HUES48 (cell line): ENCODE measurements around the gene FMC1.
"Not testable (repeated sequence)": the region's sequence is repeated elsewhere in the genome, so short reads cannot be mapped to it uniquely, and the experiment has no call there.

Experiments
- H3K27ac ChIP-seq: one replicate; pipeline ENCODE4 v1.7.0; 2013; ENCODE audit warnings: low read depth, low read length, inconsistent platforms
- H3K27me3 ChIP-seq: 2 replicates; pipeline ENCODE4 v1.6.1; 2013; ENCODE audit warnings: mild to moderate bottlenecking, low read length; ENCODE audit not compliant: control insufficient read depth, insufficient read depth
- H3K36me3 ChIP-seq: 2 replicates; pipeline ENCODE4 v1.6.1; 2013; ENCODE audit warnings: low read length; ENCODE audit not compliant: control insufficient read depth, insufficient read depth
- H3K4me1 ChIP-seq: 2 replicates; pipeline ENCODE4 v1.6.1; 2013; ENCODE audit warnings: mild to moderate bottlenecking, low read length; ENCODE audit not compliant: control insufficient read depth, insufficient read depth
- H3K4me3 ChIP-seq: 2 replicates; pipeline ENCODE4 v1.5.1; 2013; ENCODE audit warnings: mild to moderate bottlenecking, low read depth, low read length
- H3K9ac ChIP-seq: 2 replicates; pipeline ENCODE4 v1.6.1; 2013; ENCODE audit warnings: mild to moderate bottlenecking, low read depth, low read length, moderate library complexity
- H3K9me3 ChIP-seq: 2 replicates; pipeline ENCODE4 v1.6.1; 2013; ENCODE audit warnings: low read length; ENCODE audit not compliant: control insufficient read depth, insufficient read depth

FMC1 gene

DNA sequence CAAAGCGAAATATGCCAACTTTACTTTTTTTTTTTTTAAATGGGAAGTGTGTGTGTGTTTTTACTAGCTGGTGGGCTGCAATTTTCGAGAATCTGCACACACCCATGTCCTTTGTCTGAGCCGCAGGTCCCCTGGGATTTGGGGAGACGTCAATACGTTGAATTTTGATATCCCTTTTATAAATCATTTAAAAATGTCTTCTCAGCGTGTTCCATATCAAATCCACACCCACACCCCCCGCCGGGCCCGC, 404 bp upstream of the FMC1 start:
- Histone ChIP-seq H3K27ac (peak overlapping the region; percentile 100), H3K9me3 (0 out of 2 replicates have a peak, but pooled peaks cover 4% of the 10 kb centered on the region), H3K4me3 (peak overlapping the region; percentile 94), H3K9ac (peak overlapping the region; percentile 99), H3K27me3 (no peaks in the 10 kb centered on the region), H3K4me1 (0 out of 2 replicates have a peak, but pooled peaks cover 5% of the 10 kb centered on the region), H3K36me3 (peaks cover 5% of the 10 kb centered on the region)

DNA sequence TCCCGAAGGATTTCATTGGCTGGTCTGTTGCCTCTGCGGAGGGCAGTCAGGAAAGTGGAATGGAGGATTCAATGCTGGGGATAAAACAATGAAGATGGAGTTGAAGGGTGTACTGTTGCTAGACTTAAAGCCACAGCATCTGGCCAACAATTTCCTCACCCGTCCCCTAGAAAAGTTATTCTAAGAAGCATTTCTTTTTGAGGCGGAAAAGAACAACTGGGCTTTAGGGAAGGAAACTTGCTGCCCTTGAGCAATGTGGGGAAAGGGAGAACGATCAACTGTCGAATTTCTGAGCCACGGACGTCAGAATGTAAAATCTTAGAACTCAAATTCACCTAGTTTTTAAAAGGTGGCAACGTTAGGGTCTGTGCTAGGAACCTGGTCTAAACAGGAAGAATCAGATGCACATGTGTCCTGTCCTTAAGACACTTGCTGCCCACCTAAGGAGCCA, 664 bp downstream of the FMC1 start:
- H3K36me3 ChIP-seq: peaks cover 16% of the 10 kb centered on the region
- H3K9me3 ChIP-seq: 0 out of 2 replicates have a peak, but pooled peaks cover 4% of the 10 kb centered on the region
- H3K27ac ChIP-seq: peak overlapping the region; percentile 100
- H3K27me3 ChIP-seq: no peaks in the 10 kb centered on the region
- 0 out of 2 replicates have a peak, but pooled peaks cover 5% of the 10 kb centered on the region for H3K4me1 ChIP-seq
- peak overlapping the region; percentile 99 for H3K9ac ChIP-seq
- peak overlapping the region; percentile 94 for H3K4me3 ChIP-seq

DNA sequence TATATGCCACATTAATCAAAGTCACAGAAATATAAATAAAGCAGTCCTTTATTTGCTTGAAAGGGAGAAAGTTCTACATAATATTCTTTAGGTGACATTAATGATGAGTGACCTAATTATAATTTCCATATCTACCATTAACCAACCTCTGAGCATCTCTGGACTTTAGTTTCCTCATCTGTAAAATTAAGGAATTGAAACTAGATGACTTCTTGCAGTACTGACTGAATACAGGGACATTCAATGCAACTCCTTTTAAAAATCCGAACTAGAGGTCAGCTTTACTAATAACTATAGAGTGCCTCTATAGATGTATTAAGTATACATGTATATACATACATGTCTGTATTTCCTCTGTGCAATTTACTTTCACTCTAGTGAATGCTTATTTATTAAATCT, 3.9 kb downstream of the FMC1 start:
- peaks cover 19% of the 10 kb centered on the region for H3K36me3 ChIP-seq
- H3K9ac ChIP-seq: no peak overlapping the region
- no peaks in the 10 kb centered on the region for H3K27me3 ChIP-seq
- 0 out of 2 replicates have a peak, but pooled peaks cover 5% of the 10 kb centered on the region for H3K4me1 ChIP-seq
- H3K27ac ChIP-seq: no peak overlapping the region
- no peaks in the 10 kb centered on the region for H3K9me3 ChIP-seq
- no peak overlapping the region for H3K4me3 ChIP-seq

DNA sequence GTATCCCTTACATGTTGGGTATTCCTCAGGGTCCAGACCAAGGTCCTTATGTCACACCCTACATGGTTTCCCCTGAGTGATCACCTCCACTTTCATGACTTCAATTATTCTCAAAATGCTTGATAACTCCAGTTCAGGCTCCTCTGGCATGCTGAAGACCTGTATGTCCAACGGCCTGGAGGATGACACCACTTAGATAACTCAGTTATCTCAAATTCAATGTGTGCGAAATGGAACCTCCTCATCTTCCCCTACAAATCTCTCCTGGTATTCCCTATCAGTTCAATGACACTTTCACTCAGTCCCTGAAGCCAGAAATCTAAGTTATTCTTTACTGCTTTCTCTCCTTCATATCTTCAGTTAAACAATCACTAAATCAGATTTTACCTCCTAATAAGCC, 9.9 kb downstream of the FMC1 start:
- H3K9ac ChIP-seq: no peak overlapping the region
- no peaks in the 10 kb centered on the region for H3K27me3 ChIP-seq
- no peak overlapping the region for H3K4me3 ChIP-seq
- peaks cover 19% of the 10 kb centered on the region for H3K36me3 ChIP-seq
- H3K9me3 ChIP-seq: no peaks in the 10 kb centered on the region
- no peaks in the 10 kb centered on the region for H3K4me1 ChIP-seq
- no peak overlapping the region for H3K27ac ChIP-seq

DNA sequence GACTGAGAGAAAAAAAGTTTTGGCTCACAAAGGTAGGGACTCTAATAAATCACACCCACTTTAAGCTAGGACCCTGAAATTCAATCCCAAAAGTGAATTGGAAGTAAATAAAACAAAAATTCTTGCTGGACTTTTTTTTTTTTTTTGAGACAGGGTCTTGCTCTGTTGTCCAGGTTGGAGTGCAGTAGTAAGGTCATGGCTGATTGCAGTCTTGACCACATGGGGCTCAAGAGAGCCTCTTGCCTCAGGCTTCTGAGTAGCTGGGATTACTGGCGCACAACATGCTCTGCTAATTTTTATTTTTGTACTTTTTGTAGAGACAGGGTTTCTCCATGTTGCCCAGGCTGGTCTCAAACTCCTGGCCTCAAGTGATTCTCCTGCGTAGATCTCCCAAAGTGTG, 13.6 kb downstream of the FMC1 start:
- Histone ChIP-seq H3K9me3 (no peaks in the 10 kb centered on the region), H3K9ac (no peak overlapping the region), H3K36me3 (peaks cover 8% of the 10 kb centered on the region; the same call in 1 of the 2 replicates), H3K4me3 (no peak overlapping the region), H3K4me1 (peaks cover 6% of the 10 kb centered on the region), H3K27ac (no peak overlapping the region), H3K27me3 (no peaks in the 10 kb centered on the region)

DNA sequence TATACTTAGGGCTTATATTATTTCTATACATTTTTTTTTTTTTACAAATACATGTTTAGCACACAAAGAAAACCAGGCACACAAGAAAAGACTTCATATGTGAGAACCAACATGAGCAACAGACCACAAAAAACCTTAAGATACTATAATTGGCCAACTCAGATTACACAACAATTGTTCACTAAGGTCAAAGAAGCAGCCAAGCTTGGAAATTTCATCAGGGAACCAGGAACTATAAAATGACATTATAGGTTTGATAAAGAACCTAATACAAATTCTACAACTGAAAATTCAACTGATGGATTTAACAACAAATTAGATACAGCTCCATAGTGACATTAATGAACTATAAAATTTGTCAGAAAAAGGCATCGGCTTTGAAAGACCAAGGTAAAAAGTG, 14.2 kb downstream of the FMC1 start:
- H3K4me3 ChIP-seq: no peak overlapping the region
- no peak overlapping the region for H3K9ac ChIP-seq
- peaks cover 8% of the 10 kb centered on the region; the same call in 1 of the 2 replicates for H3K36me3 ChIP-seq
- H3K9me3 ChIP-seq: no peaks in the 10 kb centered on the region
- H3K27ac ChIP-seq: no peak overlapping the region
- peaks cover 6% of the 10 kb centered on the region for H3K4me1 ChIP-seq
- no peaks in the 10 kb centered on the region for H3K27me3 ChIP-seq

DNA sequence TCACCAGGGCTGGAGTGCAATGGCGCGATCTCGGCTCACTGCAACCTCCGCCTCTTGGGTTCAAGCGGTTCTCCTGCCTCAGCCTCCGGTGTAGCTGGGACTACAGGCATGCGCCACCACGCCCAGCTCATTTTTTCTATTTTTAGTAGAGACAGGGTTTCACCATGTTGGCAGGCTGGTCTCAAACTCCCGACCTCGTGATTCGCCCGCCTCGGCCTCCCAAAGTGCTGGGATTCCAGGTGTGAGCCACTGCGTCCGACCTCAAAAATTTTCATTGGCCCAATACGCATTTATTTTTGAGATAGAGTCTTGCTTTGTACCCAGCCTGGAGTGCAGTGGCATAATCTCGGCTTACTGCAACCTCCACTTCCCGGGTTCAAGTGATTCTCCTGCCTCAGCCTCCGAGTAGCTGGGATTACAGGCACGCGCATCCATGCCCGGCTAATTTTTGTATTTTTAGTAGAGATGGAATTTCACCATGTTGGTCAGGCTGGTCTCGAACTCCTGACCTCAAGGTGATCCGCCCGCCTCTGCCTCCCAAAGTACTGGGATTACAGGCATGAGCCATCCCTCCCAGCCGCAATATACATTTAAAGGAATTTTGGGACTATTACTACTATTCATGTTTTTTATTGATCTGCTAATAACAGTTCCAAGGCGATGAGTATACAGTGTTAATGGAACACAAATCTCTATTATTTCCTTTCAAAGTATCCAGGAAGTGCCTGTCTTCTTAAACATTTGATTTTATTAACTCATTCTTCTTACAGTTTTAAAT, 16.8 kb downstream of the FMC1 start:
- H3K36me3 ChIP-seq, H3K27ac ChIP-seq, H3K9ac ChIP-seq, H3K9me3 ChIP-seq, H3K27me3 ChIP-seq: not testable (repeated sequence)
- Histone ChIP-seq H3K4me3 (peak overlapping the region; percentile 95), H3K4me1 (peaks cover 19% of the 10 kb centered on the region)

DNA sequence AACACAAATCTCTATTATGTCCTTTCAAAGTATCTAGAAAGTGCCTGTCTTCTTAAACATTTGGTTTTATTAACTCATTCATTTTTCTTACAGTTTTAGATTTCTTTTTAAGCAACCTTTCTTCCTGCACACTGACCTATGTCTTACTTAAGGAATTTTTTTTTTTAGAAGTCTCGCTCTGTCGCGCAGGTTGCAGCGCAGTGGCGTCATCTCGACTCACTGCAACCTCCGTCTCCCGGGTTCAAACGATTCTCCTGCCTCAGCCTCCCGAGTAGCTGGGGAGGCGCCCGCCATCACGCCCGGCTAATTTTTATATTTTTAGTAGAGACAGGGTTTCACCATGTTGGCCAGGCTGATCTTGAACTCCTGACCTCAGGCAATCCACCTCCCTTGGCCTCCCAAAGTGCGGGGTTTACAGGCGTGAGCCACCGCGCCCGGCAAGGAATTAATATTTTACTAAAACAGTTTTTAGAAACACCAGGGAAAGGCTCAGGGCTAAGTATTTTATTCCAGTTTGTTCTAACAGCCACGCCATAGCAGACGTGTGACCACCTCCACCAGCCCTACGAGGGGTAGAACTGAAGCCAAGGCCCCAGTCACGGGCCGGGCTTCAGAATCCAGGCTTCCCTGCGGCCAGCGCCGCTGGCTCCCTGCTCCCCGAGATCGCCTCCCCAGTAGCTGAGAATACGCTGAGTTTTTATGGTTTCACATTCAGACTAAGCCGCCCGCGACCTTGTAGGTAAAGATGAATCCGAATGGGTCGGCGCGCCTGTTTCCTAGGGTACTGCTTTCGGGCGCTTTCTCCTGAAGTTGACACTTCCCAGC, 17.6 kb downstream of the FMC1 start:
- Histone ChIP-seq H3K4me1 (peaks cover 19% of the 10 kb centered on the region), H3K27me3 (no peaks in the 10 kb centered on the region), H3K27ac (peak overlapping the region; percentile 99), H3K36me3 (peaks cover 3% of the 10 kb centered on the region), H3K9me3 (no peaks in the 10 kb centered on the region), H3K9ac (peak overlapping the region; percentile 93), H3K4me3 (peak overlapping the region; percentile 95)

DNA sequence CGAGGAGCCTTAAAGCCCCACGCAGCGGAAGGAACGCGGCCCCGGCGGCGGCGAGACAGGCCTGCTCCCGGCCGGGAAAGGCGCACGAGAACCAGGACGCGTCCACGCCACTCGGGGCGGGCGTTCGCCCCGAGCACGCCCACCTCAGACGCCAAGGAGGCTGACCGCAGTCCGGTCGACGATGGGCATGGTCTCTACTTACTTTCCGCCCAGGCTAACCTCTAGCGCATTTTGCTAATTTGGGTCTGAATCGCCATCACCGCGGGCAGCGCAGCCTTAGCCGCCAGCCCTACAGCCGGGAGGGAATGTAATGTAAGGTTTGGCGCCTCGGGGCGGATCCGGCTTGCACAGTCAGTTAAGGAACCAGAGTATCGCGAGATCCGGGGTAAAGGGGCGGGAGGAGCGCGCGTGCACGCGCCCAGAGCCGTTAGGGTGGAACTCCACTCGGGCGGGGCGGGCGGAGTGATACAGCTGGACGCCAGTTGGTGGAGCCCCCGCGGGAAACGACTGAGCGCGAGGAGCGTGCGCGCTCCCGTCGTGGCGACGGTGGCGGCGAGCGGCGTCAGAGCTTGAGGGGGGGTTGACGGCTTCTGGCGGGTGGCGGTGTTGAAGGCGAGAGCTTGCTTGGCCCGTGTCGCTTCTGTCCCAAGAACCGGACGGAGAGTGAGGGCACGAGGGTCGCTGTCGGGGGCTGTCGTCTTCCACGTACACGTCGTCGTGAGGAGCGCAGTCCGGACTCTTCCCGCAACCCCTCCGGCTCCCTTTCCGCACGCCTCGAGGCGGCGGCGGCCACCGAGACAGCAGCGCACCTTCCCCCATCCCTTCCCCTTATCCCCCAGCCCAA, 18.5 kb downstream of the FMC1 start, which contains the start of gene LUC7L2:
Gene LUC7L2 (plus strand): TSS at position 529 of the 844 bp plus-strand sequence. CDS start 368 bp downstream, outside the sequence.
- H3K27ac ChIP-seq: peak within 1 kb of the TSS; percentile 99
- peaks cover 19% of the 10 kb centered on the region for H3K4me1 ChIP-seq
- H3K36me3 ChIP-seq: peaks cover 9% of the 10 kb centered on the region
- no peaks in the 10 kb centered on the region for H3K27me3 ChIP-seq
- H3K9ac ChIP-seq: peak within 1 kb of the TSS; percentile 99
- H3K9me3 ChIP-seq: no peaks in the 10 kb centered on the region
- H3K4me3 ChIP-seq: peak within 1 kb of the TSS; percentile 95

DNA sequence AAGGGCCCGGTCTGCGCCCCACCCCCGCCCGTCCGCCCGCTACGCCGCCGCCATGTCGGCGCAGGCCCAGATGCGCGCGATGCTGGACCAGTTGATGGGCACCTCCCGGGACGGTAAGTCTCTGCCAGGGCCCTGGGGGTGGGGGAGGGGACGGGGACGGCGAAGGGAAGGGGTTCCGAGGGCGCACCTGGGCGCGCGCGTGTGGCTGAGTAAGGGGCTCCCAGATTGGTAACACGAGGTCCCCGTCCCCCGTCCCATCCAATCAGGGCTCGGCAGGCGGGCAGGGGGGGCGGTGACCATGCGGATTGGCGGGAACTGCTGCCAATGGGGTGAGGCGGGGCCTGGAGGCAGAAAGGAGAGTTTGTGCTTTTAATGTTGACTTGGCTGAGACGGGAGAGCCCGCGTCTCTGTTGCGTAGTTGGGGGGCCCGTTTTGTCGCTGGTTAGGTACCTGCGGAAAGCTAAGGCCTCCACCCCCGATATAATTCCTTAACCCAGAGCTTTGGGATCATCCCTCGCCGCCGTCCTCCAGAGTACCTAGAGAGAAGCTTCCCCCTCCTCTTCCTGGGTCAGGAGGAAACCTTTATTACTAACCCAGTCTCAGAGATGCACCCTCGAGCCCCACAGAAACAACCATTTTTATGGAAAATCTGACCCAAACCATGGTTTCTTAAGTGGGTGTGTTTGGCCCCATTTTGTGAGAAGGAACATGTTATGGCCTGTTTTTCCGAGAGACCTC, 19.2 kb downstream of the FMC1 start:
- Histone ChIP-seq H3K9me3 (no peaks in the 10 kb centered on the region), H3K4me3 (peak overlapping the region; percentile 95), H3K36me3 (peaks cover 17% of the 10 kb centered on the region), H3K27ac (peak overlapping the region; percentile 99), H3K27me3 (no peaks in the 10 kb centered on the region), H3K4me1 (peaks cover 19% of the 10 kb centered on the region), H3K9ac (peak overlapping the region; percentile 99)
